BJ (cell line): ENCODE results near the gene PAEP. TPM values are rescaled to one million over a fixed set of nuclear protein-coding genes. Genes with fewer than 3 reads are reported as not detected.
"Not testable (repeated sequence)": the region's sequence is repeated elsewhere in the genome, so short reads cannot be mapped to it uniquely, and the experiment has no call there.

Source experiments
- CTCF ChIA-PET: fragments of 350-600 bp; formaldehyde crosslinking; extraction: SDS; loops from one replicate; lab custom pipeline; 2021; ENCODE audit warnings: antibody characterized with exemption, inconsistent platforms; lab: Yijun Ruan, JAX
- POLR2A ChIA-PET: fragments of 300-600 bp; sonication (Branson Sonifier 250); formaldehyde crosslinking; extraction: SDS; loops from one replicate; lab custom pipeline; 2021; ENCODE audit warnings: antibody characterized with exemption; lab: Charles Lee
- DNase-seq: peaks from one replicate; pipeline ENCODE4 v3.0.0-alpha.2; 2011; ENCODE audit warnings: low read depth
- H3K27me3 ChIP-seq: 2 replicates; pipeline ENCODE4 v1.6.0; 2011; ENCODE audit warnings: low read length; ENCODE audit not compliant: control insufficient read depth, insufficient read depth
- H3K36me3 ChIP-seq: 2 replicates; pipeline ENCODE4 v1.5.1; 2011; ENCODE audit warnings: low read length; ENCODE audit not compliant: control insufficient read depth, insufficient read depth
- H3K4me3 ChIP-seq: 2 replicates; pipeline ENCODE4 v1.5.1; 2011; ENCODE audit warnings: low read depth, mild to moderate bottlenecking, control low read depth, low read length
- polyA plus RNA-seq: library from polyadenylated mRNA; depleted of rRNA; stranded (reverse); fragments of >200 nt; gene quantifications from 2 replicates; pipeline ENCODE4 v1.2.3, GENCODE V29; 2011
- TF ChIP-seq, protein P1 (sequence below): IDR thresholded peaks from 2 replicates; pipeline ENCODE4 v1.5.1; 2011; ENCODE audit warnings: low read depth, mild to moderate bottlenecking, control low read depth, inconsistent platforms, low read length, moderate library complexity; ENCODE audit not compliant: insufficient read depth

Gene PAEP
- polyA plus RNA-seq, 1 experiment = not detected

DNA sequence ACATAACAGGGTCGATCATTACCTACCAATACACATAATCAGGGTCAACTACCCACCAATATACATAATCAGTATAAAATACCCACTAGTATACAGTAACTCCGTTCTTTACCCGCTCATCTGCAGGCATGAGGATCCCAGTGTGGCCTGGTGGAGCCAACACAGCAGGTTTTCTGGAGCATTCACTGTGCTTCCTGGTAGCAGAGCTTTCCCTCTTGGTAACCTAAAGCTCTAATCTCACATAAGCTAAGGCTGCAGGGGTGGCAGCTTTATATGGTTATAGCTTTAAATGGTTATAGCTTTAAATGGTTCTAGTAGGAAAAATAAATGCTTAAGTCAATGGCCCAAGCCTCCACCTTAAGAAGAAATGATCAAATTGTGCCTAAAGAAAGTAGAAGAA is 28.4 kb upstream of the PAEP start:
- ChIA-PET POLR2A (interaction anchor here (0.6 to 0.7 kb wide), 2 partner anchors 20 to 627 kb away, joined by 4 to 6 read pairs; no protein-coding TSS in a partner anchor), CTCF (interaction anchor here (0.6 to 1.0 kb wide), 2 partner anchors 18 to 28 kb away, joined by 3 read pairs; no protein-coding TSS in a partner anchor)
- Histone ChIP-seq H3K4me3 (no peak overlapping the region), H3K27me3 (no peaks in the 10 kb centered on the region; the same call in 1 of the 2 replicates), H3K36me3 (no peaks in the 10 kb centered on the region)
- DNase-seq = no peak
- TF ChIP-seq, protein P1, sequence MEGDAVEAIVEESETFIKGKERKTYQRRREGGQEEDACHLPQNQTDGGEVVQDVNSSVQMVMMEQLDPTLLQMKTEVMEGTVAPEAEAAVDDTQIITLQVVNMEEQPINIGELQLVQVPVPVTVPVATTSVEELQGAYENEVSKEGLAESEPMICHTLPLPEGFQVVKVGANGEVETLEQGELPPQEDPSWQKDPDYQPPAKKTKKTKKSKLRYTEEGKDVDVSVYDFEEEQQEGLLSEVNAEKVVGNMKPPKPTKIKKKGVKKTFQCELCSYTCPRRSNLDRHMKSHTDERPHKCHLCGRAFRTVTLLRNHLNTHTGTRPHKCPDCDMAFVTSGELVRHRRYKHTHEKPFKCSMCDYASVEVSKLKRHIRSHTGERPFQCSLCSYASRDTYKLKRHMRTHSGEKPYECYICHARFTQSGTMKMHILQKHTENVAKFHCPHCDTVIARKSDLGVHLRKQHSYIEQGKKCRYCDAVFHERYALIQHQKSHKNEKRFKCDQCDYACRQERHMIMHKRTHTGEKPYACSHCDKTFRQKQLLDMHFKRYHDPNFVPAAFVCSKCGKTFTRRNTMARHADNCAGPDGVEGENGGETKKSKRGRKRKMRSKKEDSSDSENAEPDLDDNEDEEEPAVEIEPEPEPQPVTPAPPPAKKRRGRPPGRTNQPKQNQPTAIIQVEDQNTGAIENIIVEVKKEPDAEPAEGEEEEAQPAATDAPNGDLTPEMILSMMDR = no peak

DNA sequence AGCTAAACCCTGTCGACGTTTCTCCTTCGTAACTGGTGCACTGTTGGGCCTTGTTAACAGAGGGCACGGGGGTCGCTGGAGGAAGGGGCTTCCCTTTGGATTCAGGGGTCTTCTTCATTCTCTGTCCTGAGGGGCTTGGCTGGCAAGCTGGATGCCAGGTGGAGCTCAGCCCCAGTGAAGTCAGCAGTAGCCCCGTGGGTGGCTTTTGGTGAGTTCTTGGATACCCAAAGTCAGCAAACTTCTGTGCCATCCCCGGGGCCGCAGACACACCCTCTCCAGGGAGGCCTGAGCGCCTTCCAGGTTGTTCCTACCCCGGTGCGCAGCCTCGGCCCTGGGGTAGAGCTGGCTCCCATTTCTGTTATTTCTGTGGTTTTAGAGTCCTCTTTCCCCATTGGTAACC is 27.9 kb upstream of the PAEP start:
- ChIA-PET CTCF (interaction anchor here (0.6 to 1.0 kb wide), 2 partner anchors 18 to 29 kb away, joined by 3 read pairs; no protein-coding TSS in a partner anchor), POLR2A (no interaction called here)
- TF ChIP-seq, protein P1 = no peak
- H3K27me3 ChIP-seq = no peaks in the 10 kb centered on the region; the same call in 1 of the 2 replicates
- DNase-seq = no peak
- H3K4me3 ChIP-seq = no peak overlapping the region
- H3K36me3 ChIP-seq = no peaks in the 10 kb centered on the region

DNA sequence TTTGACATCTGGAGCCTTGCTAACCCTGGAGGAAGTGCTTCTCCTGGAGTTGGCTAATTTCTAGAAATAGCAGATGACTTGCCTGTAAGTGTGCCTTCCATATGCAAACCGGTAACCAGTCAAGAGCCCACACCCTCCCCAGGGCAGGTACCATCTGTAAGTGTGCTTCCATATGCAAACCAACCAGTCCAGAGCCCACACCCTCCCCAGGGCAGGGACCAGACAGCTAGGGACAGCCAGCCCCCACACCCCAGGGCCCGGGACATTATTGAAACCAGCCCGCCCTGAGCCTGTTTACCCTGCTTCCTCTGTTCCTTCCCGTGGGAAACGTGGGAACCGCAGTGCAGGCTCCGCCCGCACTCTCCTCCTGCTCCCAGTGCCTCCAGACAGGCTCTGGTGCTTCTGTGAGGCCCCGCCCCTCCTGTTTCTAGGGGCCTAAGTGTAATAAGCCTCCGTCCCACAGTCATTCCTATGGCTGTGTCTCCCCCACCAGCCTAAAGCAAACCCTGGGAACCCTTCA is 27.3 kb upstream of the PAEP start:
- H3K36me3 ChIP-seq, H3K27me3 ChIP-seq, CTCF ChIA-PET, H3K4me3 ChIP-seq, DNase-seq, POLR2A ChIA-PET: not testable (repeated sequence)

DNA sequence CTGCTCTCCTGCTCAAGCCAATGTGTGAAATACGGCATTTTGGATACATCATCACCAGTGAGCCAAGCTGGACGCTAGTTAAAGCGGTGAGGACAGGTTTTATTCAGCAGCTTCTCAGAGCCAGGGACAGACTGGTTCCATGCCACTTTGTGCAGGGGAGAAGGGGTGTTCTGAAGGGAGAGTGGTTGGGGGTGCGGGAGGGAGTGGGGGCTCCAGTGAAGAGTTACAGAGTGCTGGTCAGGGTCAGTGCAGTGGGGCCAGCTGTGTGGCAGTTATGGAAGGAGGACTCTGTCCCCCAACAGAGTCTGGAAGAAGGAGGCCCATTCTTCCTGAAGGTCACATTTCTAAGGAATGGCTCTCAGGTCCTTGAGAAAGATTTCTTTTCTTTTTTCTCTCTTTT is 26.7 kb upstream of the PAEP start:
- H3K36me3 ChIP-seq, H3K4me3 ChIP-seq, H3K27me3 ChIP-seq, POLR2A ChIA-PET, CTCF ChIA-PET, DNase-seq: not testable (repeated sequence)

DNA sequence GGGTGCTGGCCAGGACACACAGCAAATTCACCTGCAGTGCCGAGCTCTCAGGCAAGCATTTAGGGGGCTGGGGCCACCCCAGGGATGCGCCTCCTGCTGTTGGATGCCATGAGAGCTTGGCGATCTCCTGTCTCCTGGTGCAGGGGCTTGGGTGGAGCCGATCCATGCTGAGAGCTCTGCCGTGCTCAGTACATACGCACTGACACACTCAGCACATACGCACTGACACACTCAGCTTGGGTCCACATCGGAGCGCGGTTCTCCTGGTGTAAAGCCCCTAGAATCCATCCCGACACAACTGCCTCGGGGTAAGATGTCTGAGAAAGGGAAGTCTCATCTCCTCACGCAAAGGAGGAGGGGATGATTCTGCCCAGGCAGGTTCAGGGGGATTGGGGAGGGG is 25.9 kb upstream of the PAEP start:
- CTCF ChIA-PET, DNase-seq, H3K27me3 ChIP-seq, H3K4me3 ChIP-seq, H3K36me3 ChIP-seq, POLR2A ChIA-PET: not testable (repeated sequence)

DNA sequence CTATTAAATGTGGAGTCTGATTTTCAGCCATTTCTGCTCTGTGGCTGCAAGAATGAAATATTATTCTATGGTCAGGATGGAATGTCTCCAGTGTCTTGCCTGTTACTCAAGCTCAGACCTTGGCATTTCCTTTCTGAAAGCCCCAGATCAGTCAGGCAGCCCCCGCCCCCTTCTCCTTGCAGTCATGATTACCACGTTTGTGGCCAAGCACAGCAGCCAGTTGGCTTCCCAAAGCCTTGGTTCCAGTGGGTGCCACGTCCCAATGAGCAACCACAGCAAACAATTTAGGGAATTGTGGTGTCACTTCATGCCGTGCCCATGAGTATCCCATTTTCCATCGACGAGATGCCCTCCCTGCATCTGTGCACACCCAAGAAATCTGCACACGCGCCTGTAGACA is 25.3 kb upstream of the PAEP start:
- DNase-seq = no peak
- TF ChIP-seq, protein P1 = no peak
- Histone ChIP-seq H3K36me3 (no peaks in the 10 kb centered on the region), H3K27me3 (no peaks in the 10 kb centered on the region), H3K4me3 (no peak overlapping the region)
- CTCF ChIA-PET = interaction anchor here (0.5 kb wide), 1 partner anchor 11 kb away, joined by 3 read pairs; no protein-coding TSS in a partner anchor
- POLR2A ChIA-PET = no interaction called here

DNA sequence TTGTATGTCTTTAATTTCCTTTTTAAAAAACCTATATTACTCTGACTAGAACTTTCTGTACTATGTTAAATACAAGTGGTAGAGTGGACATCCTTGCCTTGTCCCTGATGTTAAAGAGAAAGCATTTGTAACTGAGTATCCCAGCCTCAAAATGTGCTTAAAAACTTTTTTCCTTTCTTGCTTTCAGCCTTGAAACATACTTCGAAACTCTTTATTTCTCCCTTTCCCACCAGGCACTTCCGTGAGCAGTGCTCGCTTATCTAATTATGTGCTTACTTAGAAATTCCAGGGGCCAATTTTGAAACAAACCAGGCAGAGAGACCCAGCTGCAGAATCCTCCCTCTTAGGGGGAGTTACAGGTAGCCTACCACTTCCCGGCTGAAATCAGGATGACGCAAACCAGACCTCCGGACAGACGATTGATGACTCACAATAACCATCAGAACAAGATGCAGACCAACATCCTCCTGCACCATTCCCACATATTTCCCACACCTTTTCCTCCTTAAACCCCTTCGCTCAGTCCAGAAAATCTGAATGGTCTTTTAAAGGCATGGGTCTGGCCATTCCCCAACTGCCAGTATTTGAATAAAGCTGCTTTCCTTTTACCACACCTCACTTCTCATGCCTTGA is 18.2 kb upstream of the PAEP start:
- H3K27me3 ChIP-seq, CTCF ChIA-PET, DNase-seq, POLR2A ChIA-PET, H3K36me3 ChIP-seq, H3K4me3 ChIP-seq: not testable (repeated sequence)
